HCT116 (cell line): Measurements from ENCODE around the gene CLP1.
"Not testable (repeated sequence)": the region's sequence is repeated elsewhere in the genome, so short reads cannot be mapped to it uniquely, and the experiment has no call there.

Experiments
- EZH2 ChIP-seq: fragments of 200-600 bp; sonication (generic); IDR thresholded peaks from 2 replicates; pipeline ENCODE4 v1.6.1; 2017; ENCODE audit warnings: antibody characterized with exemption, mixed run types
- POLR2A ChIP-seq: IDR thresholded peaks from 2 replicates; pipeline ENCODE4 v1.7.0; 2011; ENCODE audit warnings: borderline replicate concordance; ENCODE audit not compliant: insufficient read depth, insufficient read length; ENCODE audit errors: extremely low read depth
- TF ChIP-seq, protein P1 (sequence below), 3 experiments: fragments of 200-600 bp in 1 of 3; sonication (generic) in 1 of 3; IDR thresholded peaks in 2 of 3; conservative IDR thresholded peaks in 1 of 3; 2 replicates each; pipeline ENCODE4 v1.5.1; 2012 to 2017; ENCODE audit warnings: low read depth in 2 of 3, low read length in 2 of 3, antibody characterized with exemption in 1 of 3, borderline replicate concordance in 1 of 3, control low read depth in 1 of 3, mild to moderate bottlenecking in 1 of 3, mixed read lengths in 1 of 3, mixed run types in 1 of 3, moderate library complexity in 1 of 3; ENCODE audit not compliant: insufficient read depth in 1 of 3
- TF ChIP-seq, protein P2 (sequence below): IDR thresholded peaks from 2 replicates; pipeline ENCODE4 v1.6.1; 2012; ENCODE audit warnings: low read depth

DNA sequence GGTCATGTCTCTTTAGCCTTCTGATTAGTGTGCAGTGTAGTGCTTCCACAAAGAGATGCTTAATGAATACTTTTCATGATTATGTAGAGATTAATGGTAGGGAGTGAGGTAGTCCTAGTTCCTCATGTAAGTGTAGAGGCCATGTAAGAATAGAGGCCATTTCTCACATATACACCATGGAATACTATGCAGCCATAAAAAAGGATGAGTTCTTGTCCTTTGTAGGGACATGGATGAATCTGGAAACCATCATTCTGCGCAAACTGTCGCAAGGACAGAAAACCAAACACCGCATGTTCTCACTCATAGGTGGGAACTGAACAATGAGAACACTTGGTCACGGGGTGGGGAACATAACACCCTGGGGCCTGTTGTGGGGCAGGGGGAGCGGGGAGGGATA, 32.9 kb downstream of the CLP1 start:
- TF ChIP-seq, protein P1, sequence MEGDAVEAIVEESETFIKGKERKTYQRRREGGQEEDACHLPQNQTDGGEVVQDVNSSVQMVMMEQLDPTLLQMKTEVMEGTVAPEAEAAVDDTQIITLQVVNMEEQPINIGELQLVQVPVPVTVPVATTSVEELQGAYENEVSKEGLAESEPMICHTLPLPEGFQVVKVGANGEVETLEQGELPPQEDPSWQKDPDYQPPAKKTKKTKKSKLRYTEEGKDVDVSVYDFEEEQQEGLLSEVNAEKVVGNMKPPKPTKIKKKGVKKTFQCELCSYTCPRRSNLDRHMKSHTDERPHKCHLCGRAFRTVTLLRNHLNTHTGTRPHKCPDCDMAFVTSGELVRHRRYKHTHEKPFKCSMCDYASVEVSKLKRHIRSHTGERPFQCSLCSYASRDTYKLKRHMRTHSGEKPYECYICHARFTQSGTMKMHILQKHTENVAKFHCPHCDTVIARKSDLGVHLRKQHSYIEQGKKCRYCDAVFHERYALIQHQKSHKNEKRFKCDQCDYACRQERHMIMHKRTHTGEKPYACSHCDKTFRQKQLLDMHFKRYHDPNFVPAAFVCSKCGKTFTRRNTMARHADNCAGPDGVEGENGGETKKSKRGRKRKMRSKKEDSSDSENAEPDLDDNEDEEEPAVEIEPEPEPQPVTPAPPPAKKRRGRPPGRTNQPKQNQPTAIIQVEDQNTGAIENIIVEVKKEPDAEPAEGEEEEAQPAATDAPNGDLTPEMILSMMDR (IDR thresholded peaks at IDR 0.05 in 2 of 3, conservative IDR thresholded peaks at IDR 0.05 in 1 of 3; ENCODE audit: borderline replicate concordance in 1 of 3, insufficient read depth in 1 of 3, low read depth in 2 of 3, low read length in 2 of 3), result not testable (repeated sequence)
- not testable (repeated sequence) for TF ChIP-seq POLR2A, EZH2
- TF ChIP-seq, protein P2, sequence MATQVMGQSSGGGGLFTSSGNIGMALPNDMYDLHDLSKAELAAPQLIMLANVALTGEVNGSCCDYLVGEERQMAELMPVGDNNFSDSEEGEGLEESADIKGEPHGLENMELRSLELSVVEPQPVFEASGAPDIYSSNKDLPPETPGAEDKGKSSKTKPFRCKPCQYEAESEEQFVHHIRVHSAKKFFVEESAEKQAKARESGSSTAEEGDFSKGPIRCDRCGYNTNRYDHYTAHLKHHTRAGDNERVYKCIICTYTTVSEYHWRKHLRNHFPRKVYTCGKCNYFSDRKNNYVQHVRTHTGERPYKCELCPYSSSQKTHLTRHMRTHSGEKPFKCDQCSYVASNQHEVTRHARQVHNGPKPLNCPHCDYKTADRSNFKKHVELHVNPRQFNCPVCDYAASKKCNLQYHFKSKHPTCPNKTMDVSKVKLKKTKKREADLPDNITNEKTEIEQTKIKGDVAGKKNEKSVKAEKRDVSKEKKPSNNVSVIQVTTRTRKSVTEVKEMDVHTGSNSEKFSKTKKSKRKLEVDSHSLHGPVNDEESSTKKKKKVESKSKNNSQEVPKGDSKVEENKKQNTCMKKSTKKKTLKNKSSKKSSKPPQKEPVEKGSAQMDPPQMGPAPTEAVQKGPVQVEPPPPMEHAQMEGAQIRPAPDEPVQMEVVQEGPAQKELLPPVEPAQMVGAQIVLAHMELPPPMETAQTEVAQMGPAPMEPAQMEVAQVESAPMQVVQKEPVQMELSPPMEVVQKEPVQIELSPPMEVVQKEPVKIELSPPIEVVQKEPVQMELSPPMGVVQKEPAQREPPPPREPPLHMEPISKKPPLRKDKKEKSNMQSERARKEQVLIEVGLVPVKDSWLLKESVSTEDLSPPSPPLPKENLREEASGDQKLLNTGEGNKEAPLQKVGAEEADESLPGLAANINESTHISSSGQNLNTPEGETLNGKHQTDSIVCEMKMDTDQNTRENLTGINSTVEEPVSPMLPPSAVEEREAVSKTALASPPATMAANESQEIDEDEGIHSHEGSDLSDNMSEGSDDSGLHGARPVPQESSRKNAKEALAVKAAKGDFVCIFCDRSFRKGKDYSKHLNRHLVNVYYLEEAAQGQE, result not testable (repeated sequence)
